ENCODE results near the gene PPP1R12B.
"Not testable (repeated sequence)": the region's sequence is repeated elsewhere in the genome, so short reads cannot be mapped to it uniquely, and the experiment has no call there.

The PPP1R12B gene

GRCh38 chr1:202518180-202518579 lies 169.7 kb downstream of the PPP1R12B start:
- H3K9me3 ChIP-seq (ENCODE audit: control insufficient read depth, insufficient read depth, low read depth, low read length); H3K4me3 ChIP-seq (ENCODE audit: low read depth, low read length); H3K4me1 ChIP-seq (ENCODE audit: control insufficient read depth, insufficient read depth, low read length); POLR2A ChIA-PET; H3K27ac ChIP-seq (ENCODE audit: extremely low read depth, low read depth, low read length); H3K36me3 ChIP-seq (ENCODE audit: control insufficient read depth in 2 of 2, insufficient read depth in 1 of 2, low read length in 2 of 2); CTCF ChIA-PET: not testable (repeated sequence)

DNA sequence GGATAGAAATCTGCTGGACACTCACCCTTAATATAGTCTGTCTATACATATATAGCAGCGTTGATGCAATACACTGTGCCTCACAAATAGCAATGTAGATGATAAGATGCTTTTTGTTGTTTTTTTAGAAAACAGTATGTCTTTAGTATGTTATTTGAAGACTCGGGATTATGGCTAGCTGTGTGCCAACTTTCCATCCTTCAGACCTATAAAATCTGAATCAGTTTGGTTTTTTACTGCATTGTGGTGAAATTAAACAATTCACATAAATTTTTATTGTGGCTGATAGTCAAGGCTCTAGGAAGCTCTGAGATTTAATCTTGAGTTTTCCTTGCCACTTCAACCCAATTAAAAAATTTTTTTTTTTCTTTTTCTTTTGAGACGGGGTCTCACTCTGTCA lies 170.4 kb downstream of the PPP1R12B start:
- H3K4me1 ChIP-seq (ENCODE audit: control insufficient read depth, insufficient read depth, low read length); H3K36me3 ChIP-seq (ENCODE audit: control insufficient read depth in 2 of 2, insufficient read depth in 1 of 2, low read length in 2 of 2); H3K4me3 ChIP-seq (ENCODE audit: low read depth, low read length); H3K27ac ChIP-seq (ENCODE audit: extremely low read depth, low read depth, low read length); H3K9me3 ChIP-seq (ENCODE audit: control insufficient read depth, insufficient read depth, low read depth, low read length); CTCF ChIA-PET: not testable (repeated sequence)
- POLR2A ChIA-PET: interaction anchor here (0.6 kb wide), 1 partner anchor 990 kb away, joined by 3 read pairs; no protein-coding TSS in a partner anchor

- H3K4me3 ChIP-seq (ENCODE audit: low read depth, low read length); POLR2A ChIA-PET; H3K9me3 ChIP-seq (ENCODE audit: control insufficient read depth, insufficient read depth, low read depth, low read length); H3K27ac ChIP-seq (ENCODE audit: extremely low read depth, low read depth, low read length); H3K36me3 ChIP-seq (ENCODE audit: control insufficient read depth in 2 of 2, insufficient read depth in 1 of 2, low read length in 2 of 2); H3K4me1 ChIP-seq (ENCODE audit: control insufficient read depth, insufficient read depth, low read length): not testable (repeated sequence)
- CTCF ChIA-PET: interaction anchor here (0.9 kb wide), 1 partner anchor 480 kb away, joined by 3 read pairs; no protein-coding TSS in a partner anchor
Observed at GRCh38 chr1:202520129-202520856, 171.8 kb downstream of the PPP1R12B start.

- H3K27ac ChIP-seq (ENCODE audit: extremely low read depth, low read depth, low read length); H3K36me3 ChIP-seq (ENCODE audit: control insufficient read depth in 2 of 2, insufficient read depth in 1 of 2, low read length in 2 of 2); CTCF ChIA-PET; H3K4me1 ChIP-seq (ENCODE audit: control insufficient read depth, insufficient read depth, low read length); H3K4me3 ChIP-seq (ENCODE audit: low read depth, low read length); POLR2A ChIA-PET; H3K9me3 ChIP-seq (ENCODE audit: control insufficient read depth, insufficient read depth, low read depth, low read length): not testable (repeated sequence)
Observed at GRCh38 chr1:202520857-202521216, 172.3 kb downstream of the PPP1R12B start.

GRCh38 chr1:202521484-202521883 lies 173.0 kb downstream of the PPP1R12B start:
- CTCF ChIA-PET; POLR2A ChIA-PET; H3K27ac ChIP-seq (ENCODE audit: extremely low read depth, low read depth, low read length); H3K4me1 ChIP-seq (ENCODE audit: control insufficient read depth, insufficient read depth, low read length); H3K4me3 ChIP-seq (ENCODE audit: low read depth, low read length); H3K9me3 ChIP-seq (ENCODE audit: control insufficient read depth, insufficient read depth, low read depth, low read length); H3K36me3 ChIP-seq (ENCODE audit: control insufficient read depth in 2 of 2, insufficient read depth in 1 of 2, low read length in 2 of 2): not testable (repeated sequence)

- no peak overlapping the region for H3K27ac ChIP-seq (ENCODE audit: extremely low read depth, low read depth, low read length)
- ChIA-PET POLR2A (no interaction called here), CTCF (no interaction called here)
- H3K4me3 ChIP-seq (ENCODE audit: low read depth, low read length): no peak overlapping the region
- TF ChIP-seq, protein P1, sequence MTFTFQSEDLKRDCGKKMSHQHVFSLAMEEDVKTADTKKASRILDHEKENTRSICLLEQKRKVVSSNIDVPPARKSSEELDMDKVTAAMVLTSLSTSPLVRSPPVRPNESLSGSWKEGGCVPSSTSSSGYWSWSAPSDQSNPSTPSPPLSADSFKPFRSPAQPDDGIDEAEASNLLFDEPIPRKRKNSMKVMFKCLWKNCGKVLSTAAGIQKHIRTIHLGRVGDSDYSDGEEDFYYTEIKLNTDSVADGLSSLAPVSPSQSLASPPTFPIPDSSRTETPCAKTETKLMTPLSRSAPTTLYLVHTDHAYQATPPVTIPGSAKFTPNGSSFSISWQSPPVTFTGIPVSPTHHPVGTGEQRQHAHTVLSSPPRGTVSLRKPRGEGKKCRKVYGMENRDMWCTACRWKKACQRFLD (tag by site-specific recombination; IDR thresholded peaks at IDR 0.05): no peak
- TF ChIP-seq, protein P2, sequence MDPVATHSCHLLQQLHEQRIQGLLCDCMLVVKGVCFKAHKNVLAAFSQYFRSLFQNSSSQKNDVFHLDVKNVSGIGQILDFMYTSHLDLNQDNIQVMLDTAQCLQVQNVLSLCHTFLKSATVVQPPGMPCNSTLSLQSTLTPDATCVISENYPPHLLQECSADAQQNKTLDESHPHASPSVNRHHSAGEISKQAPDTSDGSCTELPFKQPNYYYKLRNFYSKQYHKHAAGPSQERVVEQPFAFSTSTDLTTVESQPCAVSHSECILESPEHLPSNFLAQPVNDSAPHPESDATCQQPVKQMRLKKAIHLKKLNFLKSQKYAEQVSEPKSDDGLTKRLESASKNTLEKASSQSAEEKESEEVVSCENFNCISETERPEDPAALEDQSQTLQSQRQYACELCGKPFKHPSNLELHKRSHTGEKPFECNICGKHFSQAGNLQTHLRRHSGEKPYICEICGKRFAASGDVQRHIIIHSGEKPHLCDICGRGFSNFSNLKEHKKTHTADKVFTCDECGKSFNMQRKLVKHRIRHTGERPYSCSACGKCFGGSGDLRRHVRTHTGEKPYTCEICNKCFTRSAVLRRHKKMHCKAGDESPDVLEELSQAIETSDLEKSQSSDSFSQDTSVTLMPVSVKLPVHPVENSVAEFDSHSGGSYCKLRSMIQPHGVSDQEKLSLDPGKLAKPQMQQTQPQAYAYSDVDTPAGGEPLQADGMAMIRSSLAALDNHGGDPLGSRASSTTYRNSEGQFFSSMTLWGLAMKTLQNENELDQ (tag by site-specific recombination; IDR thresholded peaks at IDR 0.05; ENCODE audit: low read depth): no peak
- TF ChIP-seq KLF1 (tag by site-specific recombination; IDR thresholded peaks at IDR 0.05): no peak
- no peak for TF ChIP-seq ZNF175 (tag by site-specific recombination; IDR thresholded peaks at IDR 0.05)
- no peak for TF ChIP-seq ZNF514 (tag by site-specific recombination; IDR thresholded peaks at IDR 0.05)
- TF ChIP-seq ZNF19 (tag by site-specific recombination; IDR thresholded peaks at IDR 0.05; ENCODE audit: low read depth): no peak
- TF ChIP-seq, protein P3, sequence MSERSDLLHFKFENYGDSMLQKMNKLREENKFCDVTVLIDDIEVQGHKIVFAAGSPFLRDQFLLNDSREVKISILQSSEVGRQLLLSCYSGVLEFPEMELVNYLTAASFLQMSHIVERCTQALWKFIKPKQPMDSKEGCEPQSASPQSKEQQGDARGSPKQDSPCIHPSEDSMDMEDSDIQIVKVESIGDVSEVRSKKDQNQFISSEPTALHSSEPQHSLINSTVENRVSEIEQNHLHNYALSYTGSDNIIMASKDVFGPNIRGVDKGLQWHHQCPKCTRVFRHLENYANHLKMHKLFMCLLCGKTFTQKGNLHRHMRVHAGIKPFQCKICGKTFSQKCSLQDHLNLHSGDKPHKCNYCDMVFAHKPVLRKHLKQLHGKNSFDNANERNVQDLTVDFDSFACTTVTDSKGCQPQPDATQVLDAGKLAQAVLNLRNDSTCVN (tag by site-specific recombination; optimal IDR thresholded peaks at IDR 0.05): no peak
- no peak for TF ChIP-seq ZBTB20 (tag by site-specific recombination; IDR thresholded peaks at IDR 0.05)
- no peak for TF ChIP-seq ZNF416 (tag by site-specific recombination; IDR thresholded peaks at IDR 0.05)
- TF ChIP-seq ZFP3 (tag by site-specific recombination; IDR thresholded peaks at IDR 0.05; ENCODE audit: low read depth): no peak
- no peaks in the 10 kb centered on the region for H3K9me3 ChIP-seq (ENCODE audit: control insufficient read depth, insufficient read depth, low read depth, low read length)
- no peaks in the 10 kb centered on the region for H3K36me3 ChIP-seq (ENCODE audit: control insufficient read depth in 2 of 2, insufficient read depth in 1 of 2, low read length in 2 of 2)
- H3K4me1 ChIP-seq (ENCODE audit: control insufficient read depth, insufficient read depth, low read length): no peaks in the 10 kb centered on the region
Observed at GRCh38 chr1:202521886-202522285, 173.4 kb downstream of the PPP1R12B start.

GRCh38 chr1:202526056-202526455 lies 177.6 kb downstream of the PPP1R12B start:
- H3K36me3 ChIP-seq (ENCODE audit: control insufficient read depth in 2 of 2, insufficient read depth in 1 of 2, low read length in 2 of 2); H3K4me1 ChIP-seq (ENCODE audit: control insufficient read depth, insufficient read depth, low read length); H3K27ac ChIP-seq (ENCODE audit: extremely low read depth, low read depth, low read length); H3K4me3 ChIP-seq (ENCODE audit: low read depth, low read length); H3K9me3 ChIP-seq (ENCODE audit: control insufficient read depth, insufficient read depth, low read depth, low read length); POLR2A ChIA-PET: not testable (repeated sequence)
- CTCF ChIA-PET: interaction anchor here (0.9 to 1.0 kb wide), 2 partner anchors 74 to 194 kb away, joined by 3 read pairs; no protein-coding TSS in a partner anchor
